Activated naive CD8-positive, alpha-beta T cell treated with anti-CD3 and anti-CD28 coated beads, Interleukin-2, amount 50 U/mL, for 24 hours (primary cell): ENCODE data around the gene PAM.
"Not testable (repeated sequence)": the region's sequence is repeated elsewhere in the genome, so short reads cannot be mapped to it uniquely, and the experiment has no call there.

ENCODE experiments used
- ATAC-seq: fragments of 150-1000 bp; cut with Tn5 transposase; one replicate; pipeline ENCODE4 v1.10.0; 2021
- DNase-seq: peaks from one replicate; pipeline ENCODE4 v3.0.0; 2021
- H3K27ac Mint-ChIP-seq: one replicate; pipeline ENCODE4 v1.8.0; 2021; ENCODE audit warnings: mild to moderate bottlenecking, mixed read lengths
- H3K27me3 Mint-ChIP-seq: one replicate; pipeline ENCODE4 v1.8.0; 2021; ENCODE audit warnings: mixed read lengths
- H3K36me3 Mint-ChIP-seq: one replicate; pipeline ENCODE4 v1.8.0; 2021; ENCODE audit warnings: low read depth, mixed read lengths
- H3K4me1 Mint-ChIP-seq: one replicate; pipeline ENCODE4 v1.8.0; 2021; ENCODE audit warnings: mixed read lengths
- H3K4me3 Mint-ChIP-seq: one replicate; pipeline ENCODE4 v1.8.0; 2021; ENCODE audit warnings: mild to moderate bottlenecking, moderate library complexity, mixed read lengths
- H3K9me3 Mint-ChIP-seq: one replicate; pipeline ENCODE4 v1.8.0; 2021; ENCODE audit warnings: mixed read lengths

PAM gene

DNA sequence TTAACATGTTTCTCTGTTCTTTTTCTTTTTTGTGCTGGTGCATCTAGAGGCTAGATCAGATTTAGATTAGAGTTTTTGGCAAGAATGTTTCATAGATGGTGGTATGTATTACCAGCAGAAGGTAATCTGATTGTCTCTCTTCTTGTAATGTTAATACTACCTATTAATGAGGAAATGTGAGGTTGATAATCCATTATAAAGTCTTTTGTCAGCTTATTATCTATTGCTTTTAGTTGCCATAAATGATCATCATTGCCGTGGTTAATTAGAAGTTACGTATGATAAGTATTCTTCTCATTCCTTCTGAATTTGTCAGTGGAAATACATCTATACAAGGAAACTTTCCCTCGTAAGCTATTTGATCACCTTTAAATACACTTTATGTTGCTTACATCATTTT, 135.0 kb downstream of the PAM start:
- DNase-seq = no peak
- Mint-ChIP-seq H3K9me3 (no peaks in the 10 kb centered on the region), H3K27ac (no peak overlapping the region), H3K4me1 (peaks cover 5% of the 10 kb centered on the region), H3K4me3 (no peak overlapping the region), H3K36me3 (peaks cover 14% of the 10 kb centered on the region), H3K27me3 (no peaks in the 10 kb centered on the region)
- ATAC-seq = no peak

DNA sequence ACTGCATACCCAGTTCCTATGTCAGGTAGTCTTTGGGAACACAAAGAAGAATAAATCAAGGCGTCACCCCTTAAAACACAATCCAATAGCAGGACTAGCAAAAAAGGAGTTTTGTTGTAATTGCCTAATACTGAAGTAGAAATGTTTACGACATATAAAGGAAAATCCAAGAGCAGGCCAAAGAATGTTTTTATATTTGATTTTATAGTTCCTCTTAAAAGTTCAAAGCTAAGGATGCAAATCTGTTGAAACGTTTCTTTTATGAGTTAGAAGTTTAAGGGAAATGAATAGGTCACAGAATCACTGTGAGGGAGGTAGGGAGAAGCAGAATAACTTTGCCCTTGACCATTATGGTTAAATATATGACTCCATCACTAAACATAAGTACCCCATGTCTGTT, 136.1 kb downstream of the PAM start:
- DNase-seq (no peak), ATAC-seq (no peak)
- Mint-ChIP-seq H3K9me3 (no peaks in the 10 kb centered on the region), H3K36me3 (peaks cover 15% of the 10 kb centered on the region), H3K4me3 (no peak overlapping the region), H3K27ac (no peak overlapping the region), H3K4me1 (peaks cover 5% of the 10 kb centered on the region), H3K27me3 (no peaks in the 10 kb centered on the region)

DNA sequence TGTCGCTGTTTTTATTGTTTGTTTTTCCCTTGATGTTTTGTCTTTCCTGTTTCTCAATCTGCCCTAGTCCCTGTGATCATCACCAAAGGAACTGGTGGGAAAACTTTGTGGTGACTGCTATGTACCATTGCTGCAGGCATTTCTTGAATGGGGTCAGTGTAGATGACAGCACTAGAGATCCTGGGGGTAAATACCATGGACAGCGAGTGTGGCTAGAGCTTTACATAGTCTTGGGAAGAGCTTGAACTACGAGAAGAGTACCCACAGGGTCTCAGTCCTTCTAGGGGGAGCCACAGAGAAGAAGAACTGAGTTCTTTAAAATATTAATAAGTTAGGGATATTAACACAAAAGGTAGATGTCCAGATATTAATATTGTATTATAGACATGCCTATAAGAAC, 138.8 kb downstream of the PAM start:
- Mint-ChIP-seq H3K9me3 (no peaks in the 10 kb centered on the region), H3K27me3 (no peaks in the 10 kb centered on the region), H3K36me3 (peaks cover 13% of the 10 kb centered on the region), H3K4me3 (no peak overlapping the region), H3K27ac (no peak overlapping the region), H3K4me1 (no peaks in the 10 kb centered on the region)
- ATAC-seq (no peak), DNase-seq (no peak)

DNA sequence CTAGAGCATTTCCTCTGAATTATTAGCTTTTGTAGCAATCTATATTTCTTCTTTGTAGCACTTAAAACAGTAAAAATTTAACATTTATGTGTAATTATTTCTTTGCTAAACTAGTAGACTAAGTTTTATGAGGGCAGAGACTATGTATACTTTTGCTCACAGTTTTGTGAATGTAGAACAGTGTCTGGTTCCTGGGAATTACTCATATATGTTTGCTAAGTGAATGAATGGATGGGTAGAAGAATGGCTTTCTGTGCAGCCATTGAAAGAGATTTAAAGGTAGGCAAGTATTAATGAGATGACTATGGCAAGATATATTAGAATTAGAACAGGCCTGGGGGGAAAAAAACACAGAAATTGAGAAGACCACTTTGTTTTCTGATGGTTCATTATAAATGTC, 140.1 kb downstream of the PAM start:
- Mint-ChIP-seq H3K4me3 (no peak overlapping the region), H3K27me3 (no peaks in the 10 kb centered on the region), H3K27ac (no peak overlapping the region), H3K4me1 (no peaks in the 10 kb centered on the region), H3K36me3 (peaks cover 13% of the 10 kb centered on the region), H3K9me3 (no peaks in the 10 kb centered on the region)
- ATAC-seq = no peak
- DNase-seq = no peak

DNA sequence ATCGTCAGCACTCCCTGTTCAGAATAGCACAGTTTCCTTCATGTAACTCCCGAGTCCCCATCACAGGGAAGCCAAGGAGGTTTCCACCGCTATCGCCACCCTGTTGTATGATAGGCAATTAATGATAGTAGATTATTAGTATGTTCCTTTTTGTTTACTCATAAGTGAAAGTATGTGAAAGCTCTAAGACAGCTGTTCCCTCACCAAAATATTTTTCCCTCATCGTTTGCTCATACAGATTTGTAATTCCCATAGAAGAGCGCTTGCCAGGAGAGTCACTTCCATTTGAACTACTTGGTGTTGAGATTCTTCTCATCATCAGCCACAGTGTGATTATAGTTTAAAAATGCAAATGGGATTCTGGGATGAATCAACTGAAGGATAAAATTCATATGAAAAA, 140.9 kb downstream of the PAM start:
- Mint-ChIP-seq H3K27ac (no peak overlapping the region), H3K4me1 (no peaks in the 10 kb centered on the region), H3K36me3 (peaks cover 13% of the 10 kb centered on the region), H3K27me3 (no peaks in the 10 kb centered on the region), H3K4me3 (no peak overlapping the region), H3K9me3 (no peaks in the 10 kb centered on the region)
- DNase-seq (no peak), ATAC-seq (no peak)

DNA sequence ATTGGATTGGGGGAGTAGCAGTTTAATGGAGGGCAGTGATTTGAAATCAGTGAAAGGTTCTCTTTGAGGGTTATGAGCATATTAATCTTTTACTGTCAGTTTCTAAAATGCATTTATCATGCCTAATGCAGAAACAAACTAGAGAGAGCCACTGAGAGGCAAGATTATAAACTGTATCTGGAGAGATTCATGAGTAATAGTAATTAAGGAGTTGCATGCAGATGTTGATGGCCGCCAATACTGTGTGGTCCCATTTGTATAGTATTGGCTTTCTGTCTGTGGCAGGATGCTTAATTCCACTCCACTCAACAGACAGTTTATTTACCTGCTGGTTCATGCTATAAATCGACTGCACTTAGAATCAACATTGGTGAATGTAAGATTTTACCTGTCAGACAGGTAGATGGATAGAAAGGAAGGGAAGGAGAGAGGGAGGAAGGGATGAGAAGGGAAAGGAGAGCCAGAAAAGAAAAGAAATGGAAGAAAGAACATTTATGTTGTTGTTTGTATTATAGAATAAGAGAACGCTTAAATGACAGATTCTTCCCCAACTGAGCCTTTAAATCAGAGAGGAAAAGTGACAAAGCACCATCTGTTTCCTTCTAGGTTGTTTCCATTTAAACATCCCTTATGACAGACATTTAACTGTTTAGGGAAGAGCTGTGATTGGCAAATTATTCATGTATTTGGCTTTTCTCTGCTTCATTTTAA, 146.5 kb downstream of the PAM start:
- Mint-ChIP-seq H3K36me3 (peaks cover 11% of the 10 kb centered on the region), H3K4me1 (no peaks in the 10 kb centered on the region), H3K4me3 (no peak overlapping the region), H3K27me3 (no peaks in the 10 kb centered on the region), H3K27ac (no peak overlapping the region), H3K9me3 (peaks cover 10% of the 10 kb centered on the region)
- DNase-seq = no peak
- ATAC-seq = no peak

DNA sequence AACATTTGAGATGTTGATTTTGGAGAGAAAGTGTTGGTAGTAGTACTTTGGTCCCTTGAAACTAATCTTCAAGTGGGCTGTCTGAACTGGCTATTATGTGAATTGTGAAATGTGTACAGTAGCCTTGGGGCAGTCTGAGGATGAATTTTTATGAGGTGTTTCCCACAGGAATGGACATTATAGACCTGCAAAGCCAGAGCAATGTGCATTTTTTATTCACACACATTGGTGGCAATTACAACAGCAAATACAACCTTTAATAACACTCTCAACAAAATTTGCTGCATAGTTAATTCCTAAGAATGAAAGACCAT, 147.0 kb downstream of the PAM start:
- H3K9me3 Mint-ChIP-seq = peaks cover 12% of the 10 kb centered on the region
- H3K27me3 Mint-ChIP-seq = no peaks in the 10 kb centered on the region
- no peak overlapping the region for H3K27ac Mint-ChIP-seq
- no peak for DNase-seq
- no peak for ATAC-seq
- no peaks in the 10 kb centered on the region for H3K4me1 Mint-ChIP-seq
- H3K36me3 Mint-ChIP-seq = peaks cover 16% of the 10 kb centered on the region
- H3K4me3 Mint-ChIP-seq = no peak overlapping the region

DNA sequence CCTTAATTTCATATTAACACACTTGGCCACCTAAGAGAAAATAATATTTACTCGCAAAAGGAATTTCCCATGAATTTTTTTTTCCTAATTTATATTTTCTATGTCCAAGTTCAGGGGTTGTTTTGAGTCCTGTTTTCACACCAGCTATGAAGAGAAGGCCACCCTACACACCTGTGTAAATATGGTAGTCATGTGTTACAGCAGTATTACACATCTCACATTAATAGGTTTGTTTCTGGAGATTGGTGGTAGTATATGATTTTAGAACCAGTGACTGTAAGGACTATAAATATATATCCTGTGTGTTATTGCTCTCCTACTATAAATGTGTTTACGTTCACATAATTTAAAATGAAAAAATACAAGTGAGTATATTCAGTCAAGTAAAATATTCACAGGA, 147.5 kb downstream of the PAM start:
- peaks cover 18% of the 10 kb centered on the region for H3K36me3 Mint-ChIP-seq
- H3K9me3 Mint-ChIP-seq = peaks cover 12% of the 10 kb centered on the region
- no peak for ATAC-seq
- no peaks in the 10 kb centered on the region for H3K27me3 Mint-ChIP-seq
- H3K4me3 Mint-ChIP-seq = no peak overlapping the region
- no peak for DNase-seq
- H3K27ac Mint-ChIP-seq = no peak overlapping the region
- no peaks in the 10 kb centered on the region for H3K4me1 Mint-ChIP-seq

DNA sequence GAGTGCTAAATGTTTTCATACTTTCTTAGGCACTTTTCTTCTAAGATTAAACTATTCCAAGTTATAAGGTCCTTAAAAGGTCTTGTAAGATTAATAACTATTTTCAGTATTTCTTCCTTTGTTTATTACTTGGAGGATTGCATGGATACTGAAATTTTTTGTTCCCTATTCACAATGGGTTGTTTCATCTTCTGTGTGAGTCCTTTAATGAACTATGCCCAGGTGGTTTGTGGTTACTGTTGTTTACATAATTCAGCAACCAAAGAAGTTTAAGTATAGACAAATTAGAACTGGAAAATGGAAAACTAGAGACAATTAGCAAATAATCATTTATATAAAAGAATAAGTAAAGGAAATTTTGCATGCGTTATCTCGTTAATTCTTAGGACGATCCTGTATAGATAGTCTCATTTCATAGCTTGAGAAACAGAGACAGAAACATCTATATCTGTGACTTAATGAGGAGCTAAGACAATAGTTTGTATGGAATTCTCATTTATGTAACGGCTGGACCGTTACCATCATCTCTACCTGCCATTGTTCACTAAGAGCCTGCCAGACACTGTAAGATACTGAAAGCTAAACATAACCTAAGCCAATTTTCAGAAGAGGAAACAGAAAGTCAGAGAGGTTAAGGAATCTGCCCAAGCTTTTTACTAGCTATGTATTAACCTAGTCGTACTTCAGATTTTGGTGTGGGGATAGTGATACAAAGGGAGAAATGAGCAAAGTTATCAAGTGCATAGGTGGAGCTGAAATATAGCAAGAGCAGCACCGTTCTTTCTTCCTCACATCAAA, 148.2 kb downstream of the PAM start:
- Mint-ChIP-seq H3K27me3 (no peaks in the 10 kb centered on the region), H3K36me3 (peaks cover 18% of the 10 kb centered on the region), H3K27ac (no peak overlapping the region), H3K9me3 (peaks cover 12% of the 10 kb centered on the region), H3K4me3 (no peak overlapping the region), H3K4me1 (no peaks in the 10 kb centered on the region)
- DNase-seq (no peak), ATAC-seq (no peak)

DNA sequence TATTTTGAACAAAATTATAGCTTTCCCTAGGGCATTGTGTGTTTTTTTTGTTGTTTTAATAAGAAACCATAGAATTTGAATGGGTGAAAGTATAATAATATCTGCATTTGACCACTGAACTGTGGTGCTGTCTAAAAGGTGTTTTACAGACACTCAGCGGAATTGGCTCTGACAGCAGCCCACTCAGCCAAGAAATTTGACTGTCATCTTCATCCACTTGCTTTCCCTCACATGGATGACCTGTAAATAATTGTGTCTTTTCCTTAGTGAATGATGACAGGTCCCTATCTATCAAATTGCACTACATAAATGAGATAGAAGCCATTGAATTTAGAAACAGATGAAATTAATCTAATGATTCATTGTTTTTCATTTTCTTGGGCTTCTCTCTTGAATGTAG, 150.0 kb downstream of the PAM start:
- peaks cover 18% of the 10 kb centered on the region for H3K36me3 Mint-ChIP-seq
- H3K9me3 Mint-ChIP-seq = peaks cover 12% of the 10 kb centered on the region
- no peaks in the 10 kb centered on the region for H3K4me1 Mint-ChIP-seq
- H3K27ac Mint-ChIP-seq = no peak overlapping the region
- no peak for ATAC-seq
- no peak overlapping the region for H3K4me3 Mint-ChIP-seq
- H3K27me3 Mint-ChIP-seq = no peaks in the 10 kb centered on the region
- DNase-seq = no peak

DNA sequence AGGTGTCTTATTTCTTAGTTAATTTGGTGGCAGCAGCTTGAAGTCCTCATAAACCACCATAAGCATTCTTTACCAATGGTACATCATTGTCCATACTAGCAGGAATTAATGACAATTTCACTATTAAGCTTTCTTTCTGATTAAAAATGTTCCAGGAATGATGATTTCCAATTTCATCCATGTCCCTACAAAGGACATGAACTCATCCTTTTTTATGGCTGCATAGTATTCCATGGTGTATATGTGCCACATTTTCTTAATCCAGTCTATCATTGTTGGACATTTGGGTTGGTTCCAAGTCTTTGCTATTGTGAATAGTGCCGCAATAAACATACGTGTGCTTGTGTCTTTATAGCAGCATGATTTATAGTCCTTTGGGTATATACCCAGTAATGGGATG, 152.0 kb downstream of the PAM start:
- Mint-ChIP-seq H3K9me3 (peaks cover 12% of the 10 kb centered on the region), H3K36me3 (peaks cover 16% of the 10 kb centered on the region)
- not testable (repeated sequence) for ATAC-seq, H3K4me1 Mint-ChIP-seq, H3K27me3 Mint-ChIP-seq, H3K4me3 Mint-ChIP-seq, H3K27ac Mint-ChIP-seq, DNase-seq

DNA sequence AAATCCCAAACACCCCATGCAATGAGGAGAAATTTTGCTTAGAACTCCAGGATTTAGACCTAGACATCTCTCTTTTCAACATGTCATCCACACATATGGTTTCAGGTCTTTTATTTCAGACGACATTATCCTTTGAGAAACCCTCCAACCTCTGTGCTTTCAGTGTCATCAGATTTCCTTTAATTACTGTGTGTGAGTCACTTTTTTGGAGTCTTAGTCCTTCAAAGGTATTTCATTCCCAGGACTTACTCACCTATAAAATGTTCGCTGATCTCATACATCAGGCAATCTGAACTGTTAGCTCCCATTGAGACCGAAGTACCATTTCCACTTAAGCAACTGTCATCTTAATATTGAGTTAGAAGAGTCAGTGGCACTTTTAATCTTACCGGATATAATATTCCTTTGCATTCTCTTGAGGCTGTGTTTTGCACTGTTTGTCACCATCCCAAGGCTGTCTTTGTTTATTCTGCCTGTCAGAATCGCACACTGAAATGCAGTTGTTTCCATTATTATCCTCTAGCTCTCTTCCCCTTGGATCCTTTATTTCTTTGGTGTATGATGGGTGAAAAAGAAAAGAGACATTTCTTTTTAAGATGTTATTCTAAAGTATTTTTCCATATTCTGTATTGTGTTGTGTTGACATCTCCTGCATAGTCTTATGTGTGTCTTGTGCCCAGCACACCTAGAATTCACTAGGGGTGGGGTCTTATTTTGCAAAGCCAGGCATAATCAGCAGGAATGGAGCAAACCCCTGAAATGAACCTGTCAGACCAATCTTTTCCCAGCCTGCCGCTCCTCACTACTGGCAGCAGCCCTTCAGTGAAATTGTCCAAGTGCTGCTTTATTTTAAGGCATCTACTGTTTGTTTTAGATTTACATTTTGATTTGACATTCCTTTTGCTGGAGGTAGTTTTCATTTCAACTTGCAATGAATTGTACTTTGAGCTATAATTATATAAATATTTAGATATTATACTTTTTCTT, 155.4 kb downstream of the PAM start:
- Mint-ChIP-seq H3K4me3 (no peak overlapping the region), H3K4me1 (peaks cover 6% of the 10 kb centered on the region), H3K9me3 (peaks cover 12% of the 10 kb centered on the region), H3K27ac (no peak overlapping the region), H3K27me3 (no peaks in the 10 kb centered on the region), H3K36me3 (peaks cover 23% of the 10 kb centered on the region)
- ATAC-seq = no peak
- no peak for DNase-seq

DNA sequence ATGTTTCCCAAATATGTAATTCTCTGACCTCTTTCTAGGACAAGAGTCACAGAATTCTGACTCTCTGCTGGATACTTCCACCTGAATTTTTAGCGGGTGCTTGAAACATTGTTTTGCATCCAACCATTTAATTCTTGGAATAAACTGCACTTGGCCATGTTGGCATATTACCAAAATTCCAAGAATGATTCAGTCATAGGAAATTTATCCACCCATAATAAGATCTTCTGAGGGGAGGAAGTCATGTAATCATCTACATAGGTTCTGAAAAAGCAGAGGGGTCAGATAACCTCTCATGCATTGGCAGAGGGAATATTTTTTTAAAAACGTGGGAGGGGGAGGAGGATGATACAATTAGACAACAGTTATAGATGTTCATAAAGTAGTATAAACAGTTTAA, 156.9 kb downstream of the PAM start:
- Mint-ChIP-seq H3K27me3 (no peaks in the 10 kb centered on the region), H3K36me3 (peaks cover 9% of the 10 kb centered on the region), H3K27ac (no peak overlapping the region), H3K4me1 (peaks cover 6% of the 10 kb centered on the region), H3K4me3 (no peak overlapping the region), H3K9me3 (no peaks in the 10 kb centered on the region)
- no peak for ATAC-seq
- no peak for DNase-seq

DNA sequence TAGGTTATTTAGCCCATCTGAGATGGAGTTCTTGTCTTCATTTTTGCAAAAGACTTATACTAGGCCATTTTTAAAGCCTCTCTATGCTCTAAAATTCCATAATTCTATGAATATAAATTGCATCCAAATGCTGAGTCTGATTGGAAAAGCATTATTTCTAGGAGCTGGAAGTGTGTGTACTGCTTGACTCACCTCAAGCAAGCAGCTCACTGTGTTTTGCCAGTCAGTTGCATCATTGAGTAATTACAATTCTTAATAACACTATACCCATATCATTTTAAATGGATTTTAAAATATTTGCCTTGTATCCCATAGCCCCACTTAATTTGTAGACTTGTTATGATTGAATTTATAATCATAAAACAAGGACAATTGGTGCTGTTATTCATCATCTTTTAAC, 161.0 kb downstream of the PAM start:
- H3K36me3 Mint-ChIP-seq = peaks cover 15% of the 10 kb centered on the region
- no peaks in the 10 kb centered on the region for H3K9me3 Mint-ChIP-seq

More for the DNA sequence above, 161.0 kb downstream of the PAM start:
- no peaks in the 10 kb centered on the region for H3K27me3 Mint-ChIP-seq
- H3K4me1 Mint-ChIP-seq = no peaks in the 10 kb centered on the region
- no peak overlapping the region for H3K27ac Mint-ChIP-seq
- no peak overlapping the region for H3K4me3 Mint-ChIP-seq
- DNase-seq (no peak), ATAC-seq (no peak)
